HUES48 (cell line): ENCODE data around the gene CFAP69.
"Not testable (repeated sequence)": the region's sequence is repeated elsewhere in the genome, so short reads cannot be mapped to it uniquely, and the experiment has no call there.

Source experiments
- H3K27ac ChIP-seq: one replicate; pipeline ENCODE4 v1.7.0; 2013; ENCODE audit warnings: low read depth, low read length, inconsistent platforms
- H3K27me3 ChIP-seq: 2 replicates; pipeline ENCODE4 v1.6.1; 2013; ENCODE audit warnings: mild to moderate bottlenecking, low read length; ENCODE audit not compliant: control insufficient read depth, insufficient read depth
- H3K36me3 ChIP-seq: 2 replicates; pipeline ENCODE4 v1.6.1; 2013; ENCODE audit warnings: low read length; ENCODE audit not compliant: control insufficient read depth, insufficient read depth
- H3K4me1 ChIP-seq: 2 replicates; pipeline ENCODE4 v1.6.1; 2013; ENCODE audit warnings: mild to moderate bottlenecking, low read length; ENCODE audit not compliant: control insufficient read depth, insufficient read depth
- H3K4me3 ChIP-seq: 2 replicates; pipeline ENCODE4 v1.5.1; 2013; ENCODE audit warnings: mild to moderate bottlenecking, low read depth, low read length
- H3K9ac ChIP-seq: 2 replicates; pipeline ENCODE4 v1.6.1; 2013; ENCODE audit warnings: mild to moderate bottlenecking, low read depth, low read length, moderate library complexity
- H3K9me3 ChIP-seq: 2 replicates; pipeline ENCODE4 v1.6.1; 2013; ENCODE audit warnings: low read length; ENCODE audit not compliant: control insufficient read depth, insufficient read depth

The CFAP69 gene

GRCh38 chr7:90250601-90251303 is 5.8 kb downstream of the CFAP69 start:
- Histone ChIP-seq H3K4me3 (no peak overlapping the region), H3K9ac (no peak overlapping the region), H3K9me3 (no peaks in the 10 kb centered on the region), H3K36me3 (no peaks in the 10 kb centered on the region), H3K27me3 (peaks cover 11% of the 10 kb centered on the region), H3K4me1 (peaks cover 17% of the 10 kb centered on the region; the same call in 1 of the 2 replicates), H3K27ac (no peak overlapping the region)

DNA sequence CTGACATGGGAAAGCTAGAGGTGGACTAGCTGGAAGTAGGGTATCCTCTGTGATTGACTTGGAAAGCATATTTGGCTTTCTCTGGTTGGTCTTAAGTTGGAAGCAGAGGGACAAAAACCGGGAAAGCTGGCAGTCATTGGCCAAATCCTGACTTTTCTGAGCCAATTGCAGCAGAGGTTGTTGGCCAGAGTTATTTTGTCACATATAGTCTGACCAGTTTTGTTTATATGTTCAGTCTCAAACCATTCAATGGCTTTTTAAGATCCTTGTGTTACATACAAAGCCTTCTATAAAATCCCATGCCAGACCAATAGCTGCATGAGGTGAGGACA is 6.3 kb downstream of the CFAP69 start:
- H3K9me3 ChIP-seq: no peaks in the 10 kb centered on the region
- H3K4me3 ChIP-seq: no peak overlapping the region
- H3K27me3 ChIP-seq: peaks cover 11% of the 10 kb centered on the region
- H3K27ac ChIP-seq: no peak overlapping the region
- peaks cover 15% of the 10 kb centered on the region; the same call in 1 of the 2 replicates for H3K4me1 ChIP-seq
- no peaks in the 10 kb centered on the region for H3K36me3 ChIP-seq
- no peak overlapping the region for H3K9ac ChIP-seq

DNA sequence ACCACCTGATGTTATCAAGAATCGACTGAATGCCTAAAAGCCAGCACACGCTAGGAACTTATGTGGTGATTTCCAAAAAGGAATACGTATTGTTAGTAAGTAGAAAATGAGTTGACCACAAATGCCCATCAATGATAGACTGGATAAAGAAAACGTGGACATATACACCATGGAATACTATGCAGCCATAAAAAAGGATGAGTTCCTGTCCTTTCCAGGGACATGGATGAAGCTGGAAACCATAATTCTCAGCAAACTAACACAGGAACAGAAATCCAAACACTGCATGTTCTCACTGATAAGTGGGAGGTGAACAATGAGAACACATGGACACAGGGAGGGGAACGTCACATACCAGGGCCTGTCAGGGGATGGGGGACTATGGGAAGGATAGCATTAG is 11.0 kb downstream of the CFAP69 start:
- H3K4me3 ChIP-seq, H3K27ac ChIP-seq, H3K9me3 ChIP-seq, H3K27me3 ChIP-seq, H3K4me1 ChIP-seq, H3K9ac ChIP-seq, H3K36me3 ChIP-seq: not testable (repeated sequence)

DNA sequence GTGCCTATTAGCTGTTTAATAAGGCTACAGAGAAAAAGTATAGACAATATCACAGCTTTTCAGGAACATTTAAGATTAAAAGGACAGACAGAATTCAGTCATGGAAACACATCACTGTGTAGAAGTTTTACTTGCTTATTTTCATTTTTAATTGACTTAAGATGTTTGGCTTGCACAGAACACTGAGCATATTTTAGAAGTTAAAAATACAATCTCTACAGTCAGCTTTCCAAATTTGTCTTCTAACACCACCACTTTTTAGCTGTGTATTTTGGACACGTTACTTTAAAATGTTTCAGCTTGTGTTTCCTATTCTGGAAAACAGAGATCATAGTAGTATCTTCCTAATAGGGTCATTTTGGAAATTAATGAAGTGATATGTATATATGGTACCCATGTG is 11.8 kb downstream of the CFAP69 start:
- no peaks in the 10 kb centered on the region for H3K27me3 ChIP-seq
- H3K4me3 ChIP-seq: no peak overlapping the region
- no peak overlapping the region for H3K9ac ChIP-seq
- H3K4me1 ChIP-seq: no peaks in the 10 kb centered on the region
- no peaks in the 10 kb centered on the region for H3K36me3 ChIP-seq
- H3K9me3 ChIP-seq: no peaks in the 10 kb centered on the region
- no peak overlapping the region for H3K27ac ChIP-seq

DNA sequence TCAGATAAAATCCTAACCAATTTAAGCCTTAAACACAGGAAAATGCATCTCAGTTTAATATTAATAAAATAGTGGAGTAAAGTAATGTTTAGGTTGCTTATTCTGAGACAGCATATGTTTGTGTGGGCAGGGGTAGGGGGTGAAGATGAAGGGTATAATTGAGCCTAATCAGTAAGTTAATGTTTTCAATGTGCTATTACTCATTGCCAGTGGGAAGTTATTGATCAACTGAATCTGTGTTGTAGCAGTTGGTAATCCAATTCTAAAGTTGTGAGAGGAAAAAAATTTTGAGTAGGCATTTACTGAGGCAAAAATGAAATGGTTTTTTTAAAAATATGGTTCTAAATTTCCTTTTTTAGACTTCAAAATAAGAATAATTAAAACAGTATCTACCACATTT is 16.5 kb downstream of the CFAP69 start:
- Histone ChIP-seq H3K27ac (no peak overlapping the region), H3K4me1 (no peaks in the 10 kb centered on the region), H3K27me3 (no peaks in the 10 kb centered on the region), H3K9ac (no peak overlapping the region), H3K36me3 (no peaks in the 10 kb centered on the region), H3K4me3 (no peak overlapping the region), H3K9me3 (no peaks in the 10 kb centered on the region)

DNA sequence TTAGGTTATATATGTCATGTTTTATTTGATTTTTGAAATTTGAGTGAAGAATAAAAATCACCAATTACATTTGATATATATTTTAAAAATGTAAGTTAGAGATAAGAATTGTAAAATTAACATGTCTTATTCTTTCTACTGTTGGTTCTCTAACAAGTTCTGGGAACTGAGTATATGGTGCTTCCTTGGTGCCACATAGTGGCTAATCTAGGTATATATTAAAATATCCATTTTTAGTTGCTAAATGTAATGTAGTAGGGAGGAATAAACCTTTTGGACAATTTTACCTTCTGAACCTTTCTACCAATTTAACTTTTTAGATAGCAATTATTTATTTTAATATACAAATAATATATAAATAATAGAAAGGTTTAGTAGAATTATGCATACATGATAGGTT is 17.5 kb downstream of the CFAP69 start:
- H3K27ac ChIP-seq: no peak overlapping the region
- H3K36me3 ChIP-seq: no peaks in the 10 kb centered on the region
- no peaks in the 10 kb centered on the region for H3K27me3 ChIP-seq
- H3K9me3 ChIP-seq: no peaks in the 10 kb centered on the region
- H3K4me3 ChIP-seq: no peak overlapping the region
- no peak overlapping the region for H3K9ac ChIP-seq
- H3K4me1 ChIP-seq: no peaks in the 10 kb centered on the region

DNA sequence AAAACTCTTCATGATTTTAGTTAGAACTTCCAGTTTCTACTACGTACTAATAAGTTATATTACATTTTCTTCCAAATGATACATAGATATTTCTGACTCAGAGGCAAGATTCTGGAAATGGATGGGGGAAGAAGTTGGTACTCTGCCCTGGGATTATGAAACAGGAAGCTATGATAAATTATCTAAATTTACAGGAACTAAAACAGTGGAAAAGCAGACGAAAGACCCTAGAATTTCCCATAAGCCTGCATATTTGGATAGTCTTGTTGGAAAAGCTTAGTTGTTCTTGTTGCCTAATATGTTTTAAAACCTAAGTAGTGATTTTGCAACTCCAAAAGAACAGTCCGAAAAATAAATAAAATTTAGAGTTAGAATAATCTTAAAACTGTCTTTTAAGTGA is 21.8 kb downstream of the CFAP69 start:
- Histone ChIP-seq H3K27me3 (no peaks in the 10 kb centered on the region), H3K27ac (no peak overlapping the region), H3K9me3 (no peaks in the 10 kb centered on the region), H3K9ac (no peak overlapping the region), H3K36me3 (no peaks in the 10 kb centered on the region), H3K4me1 (no peaks in the 10 kb centered on the region), H3K4me3 (no peak overlapping the region)

GRCh38 chr7:90267263-90267858 is 22.4 kb downstream of the CFAP69 start:
- Histone ChIP-seq H3K9me3 (no peaks in the 10 kb centered on the region), H3K4me1 (no peaks in the 10 kb centered on the region), H3K9ac (no peak overlapping the region), H3K36me3 (no peaks in the 10 kb centered on the region), H3K27me3 (no peaks in the 10 kb centered on the region), H3K27ac (no peak overlapping the region), H3K4me3 (no peak overlapping the region)

GRCh38 chr7:90269163-90269562 is 24.2 kb downstream of the CFAP69 start:
- Histone ChIP-seq H3K36me3 (no peaks in the 10 kb centered on the region), H3K27ac (no peak overlapping the region), H3K4me1 (no peaks in the 10 kb centered on the region), H3K27me3 (no peaks in the 10 kb centered on the region), H3K4me3 (no peak overlapping the region), H3K9me3 (no peaks in the 10 kb centered on the region), H3K9ac (no peak overlapping the region)

DNA sequence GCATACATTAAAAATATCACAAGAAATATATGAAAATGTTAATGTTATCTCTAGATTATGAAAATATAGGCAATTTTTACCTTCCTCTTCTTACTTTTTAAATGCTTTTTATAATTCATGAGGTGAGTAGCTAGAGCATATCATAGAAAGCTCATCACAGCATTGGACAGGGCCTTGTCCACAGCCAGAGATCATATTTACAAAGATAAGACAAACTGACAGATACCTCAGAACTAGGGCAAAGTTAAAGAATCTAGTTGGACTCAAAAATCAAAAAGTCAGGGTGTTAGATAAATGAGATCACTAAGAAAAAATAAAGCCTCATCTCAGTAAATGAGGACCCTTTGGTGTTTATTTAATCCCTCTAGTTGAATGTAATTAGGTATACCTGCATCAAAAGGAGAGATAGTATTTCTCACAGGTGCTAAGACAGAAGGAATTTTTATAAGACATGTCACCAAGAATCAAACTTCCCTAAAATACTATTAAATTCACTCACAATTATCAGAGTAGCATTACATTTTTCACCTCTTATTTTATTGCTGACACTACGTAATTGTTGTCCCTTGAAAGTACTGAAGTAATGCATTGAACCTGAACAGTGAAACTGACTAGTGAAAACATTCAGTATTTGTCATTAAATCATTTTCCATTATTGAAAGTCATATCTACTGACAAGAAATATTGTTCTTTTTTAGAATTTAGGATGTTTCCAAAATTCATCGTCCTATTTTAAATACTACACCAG is 25.6 kb downstream of the CFAP69 start:
- Histone ChIP-seq H3K4me3 (no peak overlapping the region), H3K9me3 (no peaks in the 10 kb centered on the region)

GRCh38 chr7:90271753-90272152 is 26.8 kb downstream of the CFAP69 start:
- Histone ChIP-seq H3K36me3 (no peaks in the 10 kb centered on the region), H3K27me3 (no peaks in the 10 kb centered on the region), H3K4me1 (no peaks in the 10 kb centered on the region), H3K9me3 (no peaks in the 10 kb centered on the region), H3K9ac (no peak overlapping the region), H3K4me3 (no peak overlapping the region), H3K27ac (no peak overlapping the region)

More for the DNA sequence above, 25.6 kb downstream of the CFAP69 start:
- Histone ChIP-seq H3K36me3 (no peaks in the 10 kb centered on the region), H3K4me1 (no peaks in the 10 kb centered on the region), H3K9ac (no peak overlapping the region), H3K27me3 (no peaks in the 10 kb centered on the region), H3K27ac (no peak overlapping the region)
